Sigmoid colon (tissue), 7 donors: ENCODE measurements around the gene C1orf232. TPM values are rescaled to one million over a fixed set of nuclear protein-coding genes. Genes with fewer than 3 reads are reported as not detected.

Experiments
- DNase-seq: peaks from one replicate; pipeline ENCODE4 v3.0.0-alpha.2; 2019
- H3K27ac ChIP-seq, 4 donors: fragments of 200-600 bp; sonication (generic); one replicate each; pipeline ENCODE4 v1.5.1; 2016 to 2019; ENCODE audit warnings: mild to moderate bottlenecking in 1 of 4
- H3K27me3 ChIP-seq, 3 donors: fragments of 200-600 bp; sonication (generic); one replicate each; pipeline ENCODE4 v1.5.1; 2019; ENCODE audit warnings: mild to moderate bottlenecking in 1 of 3
- H3K36me3 ChIP-seq, 4 donors: fragments of 200-600 bp; sonication (generic); one replicate each; pipeline ENCODE4 v1.5.1; 2016 to 2019
- H3K4me1 ChIP-seq, 4 donors: fragments of 200-600 bp; sonication (generic); one replicate each; pipeline ENCODE4 v1.5.1; 2017 to 2019
- H3K4me3 ChIP-seq, 4 donors: fragments of 200-600 bp; sonication (generic); one replicate each; pipeline ENCODE4 v1.5.1; 2017 to 2019; ENCODE audit warnings: mild to moderate bottlenecking in 2 of 4, moderate library complexity in 1 of 4
- H3K9me3 ChIP-seq, 4 donors: fragments of 200-600 bp in 3 of 4; sonication (generic) in 3 of 4; one replicate each; pipeline versions ENCODE4 v1.5.1 to v1.6.1; 2013 to 2019
- EP300 ChIP-seq, 4 donors: sonication (generic); formaldehyde crosslinking; IDR thresholded peaks; one replicate each; pipeline ENCODE4 v1.6.1; 2017; ENCODE audit warnings: antibody characterized with exemption in 4 of 4
- POLR2A ChIP-seq, 2 donors: fragments of 450-650 bp; IDR thresholded peaks; one replicate each; pipeline ENCODE4 v1.6.1; 2016; ENCODE audit warnings: antibody characterized with exemption in 2 of 2, mild to moderate bottlenecking in 2 of 2, moderate library complexity in 2 of 2
- POLR2AphosphoS5 ChIP-seq, 4 donors: sonication (generic); formaldehyde crosslinking; IDR thresholded peaks; one replicate each; pipeline ENCODE4 v1.6.1; 2017; ENCODE audit warnings: antibody characterized with exemption in 4 of 4
- WGBS, 2 donors: extraction: QIAGEN DNeasy Blood & Tissue Kit; methylation state at CpG; one replicate each; pipeline ENCODE4 v1.1.7; 2013; 5-methylcytosine and 5-hydroxymethylcytosine counted together
- intact Hi-C: fragments of 100-400 bp; cut with DNase I; formaldehyde crosslinking; loops from one replicate; pipeline ENCODE4 v1.15.1; 2023
- polyA plus RNA-seq, 3 donors: library from polyadenylated mRNA; stranded (reverse); fragments of 200-250 nt; gene quantifications; one replicate each; pipeline ENCODE4 v1.2.3, GENCODE V29; 2013
- total RNA-seq, 4 donors: library from RNA; depleted of rRNA; stranded (reverse); fragments of >200 nt; gene quantifications; one replicate each; pipeline ENCODE4 v1.1.0, GENCODE V29; 2016
- TF ChIP-seq, protein P1 (sequence below), 4 experiments: fragments of 450-650 bp in 3 of 4; fragments of 200-600 bp in 1 of 4; IDR thresholded peaks; one replicate each; pipeline ENCODE4 v1.5.1; 2016 to 2019; ENCODE audit warnings: antibody characterized with exemption in 4 of 4, mild to moderate bottlenecking in 3 of 4, moderate library complexity in 2 of 4
- donor health status: healthy with polysubstance abuse.
- donor health status: Bipolar disorder and iron deficiency.
- donor health status: healthy.

Gene C1orf232
- total and polyA plus RNA-seq, 7 donors: not detected

DNA sequence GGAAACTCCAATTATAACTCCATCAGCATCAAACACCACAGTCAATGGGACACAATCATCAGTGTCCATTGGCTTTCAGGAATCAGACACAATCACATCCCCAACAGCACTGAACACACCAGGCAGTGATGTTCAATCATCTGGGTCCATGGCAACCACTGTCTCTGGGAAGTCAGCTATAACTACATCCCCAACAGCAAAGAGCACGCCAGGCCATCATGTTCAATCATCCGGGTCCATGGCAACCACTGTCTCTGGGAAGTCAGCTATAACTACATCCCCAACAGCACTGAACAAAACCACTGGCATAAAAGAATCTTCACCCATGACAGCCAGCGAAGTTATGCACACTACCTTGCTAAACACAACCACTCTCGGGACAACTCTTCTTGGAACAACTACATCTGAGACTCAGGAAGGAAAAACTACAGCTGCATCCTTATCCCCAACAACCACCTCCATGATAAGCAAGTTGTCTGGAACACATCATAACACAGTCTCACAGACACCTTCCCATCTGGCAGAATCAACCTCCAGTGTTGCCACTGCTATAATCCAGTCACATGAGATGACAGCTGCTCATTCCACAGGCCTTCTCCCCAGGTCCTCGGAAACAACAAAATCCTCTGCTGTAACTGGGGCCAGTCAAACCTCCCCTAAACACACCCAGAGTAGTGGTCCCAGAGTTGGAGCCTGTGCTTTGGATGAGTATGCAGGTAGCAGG, 41.5 kb upstream of the C1orf232 start:
- no peak overlapping the region for H3K27ac ChIP-seq
- WGBS, 2 donors: 88 to 90% methylated on average over 5 of the region's 5 CpGs
- intact Hi-C loops: no loop called here
- H3K36me3 ChIP-seq: no peaks in the 10 kb centered on the region
- H3K27me3 ChIP-seq: no peaks in the 10 kb centered on the region
- DNase-seq: no peak
- TF ChIP-seq POLR2AphosphoS5 (IDR thresholded peaks at IDR 0.05) (no peak), POLR2A (IDR thresholded peaks at IDR 0.05) (no peak), EP300 (IDR thresholded peaks at IDR 0.05) (no peak)
- TF ChIP-seq, protein P1, sequence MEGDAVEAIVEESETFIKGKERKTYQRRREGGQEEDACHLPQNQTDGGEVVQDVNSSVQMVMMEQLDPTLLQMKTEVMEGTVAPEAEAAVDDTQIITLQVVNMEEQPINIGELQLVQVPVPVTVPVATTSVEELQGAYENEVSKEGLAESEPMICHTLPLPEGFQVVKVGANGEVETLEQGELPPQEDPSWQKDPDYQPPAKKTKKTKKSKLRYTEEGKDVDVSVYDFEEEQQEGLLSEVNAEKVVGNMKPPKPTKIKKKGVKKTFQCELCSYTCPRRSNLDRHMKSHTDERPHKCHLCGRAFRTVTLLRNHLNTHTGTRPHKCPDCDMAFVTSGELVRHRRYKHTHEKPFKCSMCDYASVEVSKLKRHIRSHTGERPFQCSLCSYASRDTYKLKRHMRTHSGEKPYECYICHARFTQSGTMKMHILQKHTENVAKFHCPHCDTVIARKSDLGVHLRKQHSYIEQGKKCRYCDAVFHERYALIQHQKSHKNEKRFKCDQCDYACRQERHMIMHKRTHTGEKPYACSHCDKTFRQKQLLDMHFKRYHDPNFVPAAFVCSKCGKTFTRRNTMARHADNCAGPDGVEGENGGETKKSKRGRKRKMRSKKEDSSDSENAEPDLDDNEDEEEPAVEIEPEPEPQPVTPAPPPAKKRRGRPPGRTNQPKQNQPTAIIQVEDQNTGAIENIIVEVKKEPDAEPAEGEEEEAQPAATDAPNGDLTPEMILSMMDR (IDR thresholded peaks at IDR 0.05): no peak
- no peak overlapping the region for H3K4me3 ChIP-seq
- H3K9me3 ChIP-seq: no peaks in the 10 kb centered on the region
- H3K4me1 ChIP-seq: no peaks in the 10 kb centered on the region

DNA sequence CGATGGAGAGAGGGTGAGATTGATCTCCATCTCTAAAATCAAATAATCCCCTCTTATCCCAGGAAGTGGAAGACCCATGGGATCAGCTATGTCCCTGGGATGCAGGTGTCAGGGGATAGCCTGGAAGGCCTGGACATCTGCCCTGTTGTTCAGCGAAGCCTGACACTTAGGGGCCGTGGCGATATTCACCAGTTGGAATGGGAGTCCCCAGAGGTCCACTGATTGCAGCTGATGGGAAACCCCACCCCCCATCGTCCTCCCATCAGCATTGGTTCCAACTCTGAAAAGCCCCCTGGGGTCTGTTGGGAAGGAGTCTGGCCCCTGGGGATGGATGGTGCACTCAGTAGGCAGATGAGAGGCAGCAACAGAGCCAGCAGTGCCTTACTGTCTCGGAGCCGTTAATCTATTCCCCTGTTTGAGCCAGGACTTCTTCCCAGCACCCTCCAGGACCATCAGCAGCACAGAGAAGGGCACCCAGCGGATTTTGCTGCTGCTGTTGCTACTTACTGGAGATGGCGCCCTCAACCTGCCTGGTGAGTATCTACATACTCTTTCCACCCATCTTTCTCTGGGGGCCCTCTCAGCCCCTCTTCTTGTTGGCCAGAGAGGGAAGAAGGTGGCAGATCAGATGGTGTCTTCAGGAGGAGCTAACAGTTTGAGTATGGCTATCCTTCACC, 35.0 kb upstream of the C1orf232 start:
- TF ChIP-seq POLR2A (IDR thresholded peaks at IDR 0.05): no peak
- TF ChIP-seq, protein P1 (IDR thresholded peaks at IDR 0.05): no peak
- no peak for DNase-seq
- Histone ChIP-seq H3K27ac (no peak overlapping the region), H3K4me1 (peaks cover 0 to 5% (median 0%) of the 10 kb centered on the region in 4 donors), H3K36me3 (no peaks in the 10 kb centered on the region), H3K4me3 (no peak overlapping the region), H3K9me3 (no peaks in the 10 kb centered on the region), H3K27me3 (peaks cover 0 to 6% (median 0%) of the 10 kb centered on the region in 3 donors)
- WGBS, 2 donors: 77 to 84% methylated on average over 9 of the region's 9 CpGs
- intact Hi-C loops: no loop called here

DNA sequence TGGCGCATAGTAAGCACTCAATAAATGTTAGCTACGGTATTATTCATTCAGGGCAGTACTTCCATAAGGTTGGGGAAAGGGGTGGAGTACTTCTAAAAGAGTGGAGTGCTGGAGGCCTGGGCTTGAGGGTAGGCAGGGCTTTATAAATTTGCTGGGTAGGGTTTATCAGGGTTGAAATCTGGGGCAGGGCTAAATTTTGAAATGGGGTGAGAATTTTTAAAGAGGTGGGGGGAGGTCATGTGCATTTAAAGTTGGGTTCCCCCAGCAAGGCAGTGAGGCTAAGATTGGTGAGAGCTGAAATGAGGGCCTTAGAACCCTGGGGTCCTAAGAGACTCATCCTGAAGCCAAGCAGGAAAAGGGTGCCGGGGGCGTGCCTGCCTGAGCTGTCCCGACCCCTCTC, 31.6 kb upstream of the C1orf232 start:
- intact Hi-C loops: no loop called here
- Histone ChIP-seq H3K27me3 (peaks cover 0 to 6% (median 0%) of the 10 kb centered on the region in 3 donors), H3K36me3 (no peaks in the 10 kb centered on the region), H3K4me3 (no peak overlapping the region), H3K4me1 (peaks cover 0 to 5% (median 0%) of the 10 kb centered on the region in 4 donors), H3K9me3 (no peaks in the 10 kb centered on the region), H3K27ac (no peak overlapping the region)
- 88 to 91% methylated on average over 5 of the region's 5 CpGs for WGBS, 2 donors
- no peak for TF ChIP-seq POLR2A (IDR thresholded peaks at IDR 0.05)
- TF ChIP-seq, protein P1 (IDR thresholded peaks at IDR 0.05): no peak
- TF ChIP-seq EP300 (IDR thresholded peaks at IDR 0.05): no peak
- TF ChIP-seq POLR2AphosphoS5 (IDR thresholded peaks at IDR 0.05): no peak
- DNase-seq: no peak

DNA sequence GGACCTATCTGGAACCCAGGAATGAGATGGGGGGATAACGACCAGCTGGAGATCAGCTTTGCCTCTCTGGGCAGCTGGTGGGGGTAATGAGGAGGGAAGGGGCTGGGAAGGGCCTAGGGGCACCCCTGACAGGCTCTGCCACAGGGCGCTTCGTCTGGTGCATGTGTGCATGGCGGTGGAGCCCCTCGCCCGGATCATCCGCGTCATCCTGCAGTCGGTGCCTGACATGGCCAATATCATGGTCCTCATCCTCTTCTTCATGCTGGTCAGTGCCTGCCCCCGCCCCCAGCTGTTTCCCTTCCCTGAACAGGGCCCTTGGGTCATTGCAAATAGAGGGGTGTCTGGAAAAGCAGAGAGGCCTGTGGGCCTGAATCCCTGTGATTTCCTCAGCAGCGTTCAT, 29.1 kb upstream of the C1orf232 start:
- TF ChIP-seq, protein P1 (IDR thresholded peaks at IDR 0.05): no peak
- TF ChIP-seq POLR2A (IDR thresholded peaks at IDR 0.05): no peak
- no peak for TF ChIP-seq POLR2AphosphoS5 (IDR thresholded peaks at IDR 0.05)
- TF ChIP-seq EP300 (IDR thresholded peaks at IDR 0.05): no peak
- intact Hi-C loops: no loop called here

More for the DNA sequence above, 29.1 kb upstream of the C1orf232 start:
- H3K9me3 ChIP-seq: no peaks in the 10 kb centered on the region
- peaks cover 0 to 6% (median 0%) of the 10 kb centered on the region in 3 donors for H3K27me3 ChIP-seq
- H3K4me1 ChIP-seq: peaks cover 0 to 5% (median 0%) of the 10 kb centered on the region in 4 donors
- no peak for DNase-seq
- H3K4me3 ChIP-seq: no peak overlapping the region
- H3K36me3 ChIP-seq: no peaks in the 10 kb centered on the region
- 87 to 91% methylated on average over 11 of the region's 11 CpGs for WGBS, 2 donors
- H3K27ac ChIP-seq: no peak overlapping the region
